Large intestine (tissue), 12 donors: ENCODE results near the gene CAMKV. TPM values are rescaled to one million over a fixed set of nuclear protein-coding genes. Genes with fewer than 3 reads are reported as not detected.
"Not testable (repeated sequence)": the region's sequence is repeated elsewhere in the genome, so short reads cannot be mapped to it uniquely, and the experiment has no call there.

ENCODE experiments used
- DNase-seq, 2 donors: peaks; one replicate each; pipeline versions ENCODE4 v3.0.0 to v3.0.0-alpha.2; 2013
- H3K27ac ChIP-seq: one replicate; pipeline ENCODE4 v1.5.1; 2013; ENCODE audit warnings: low read length
- H3K27me3 ChIP-seq: 2 replicates; pipeline ENCODE4 v1.6.1; 2013; ENCODE audit warnings: low read length; ENCODE audit not compliant: control insufficient read depth, insufficient read depth
- H3K36me3 ChIP-seq: 2 replicates; pipeline ENCODE4 v1.6.1; 2013; ENCODE audit warnings: low read length; ENCODE audit not compliant: control insufficient read depth, insufficient read depth
- H3K4me1 ChIP-seq: one replicate; pipeline ENCODE4 v1.6.1; 2013; ENCODE audit warnings: low read length; ENCODE audit not compliant: control insufficient read depth, insufficient read depth
- H3K4me3 ChIP-seq: one replicate; pipeline ENCODE4 v1.5.1; 2013; ENCODE audit warnings: low read length
- H3K9me3 ChIP-seq: one replicate; pipeline ENCODE4 v1.6.1; 2013; ENCODE audit warnings: mild to moderate bottlenecking, low read depth, low read length, moderate library complexity; ENCODE audit not compliant: control insufficient read depth
- WGBS: methylation state at CpG from one replicate; pipeline ENCODE4 v1.1.5; 2013; ENCODE audit warnings: low lambda C conversion rate; ENCODE audit not compliant: insufficient coverage; 5-methylcytosine and 5-hydroxymethylcytosine counted together
- long read RNA-seq, 11 donors: transcript quantifications; one replicate each; lab custom pipeline, GENCODE V29; 2026
- polyA plus RNA-seq: library from polyadenylated mRNA; unstranded; fragments of 120-200 nt; gene quantifications from one replicate; pipeline ENCODE4 v1.2.1, GENCODE V29; 2013

Gene CAMKV
- polyA plus RNA-seq, result 21.2 TPM
- long read RNA-seq, donor 1, partial matches to known transcripts, result 0 of 1 reads
- long read RNA-seq, donor 1, other reads (novel, unspliced or antisense), result 0 of 1 reads
- long read RNA-seq, donor 2, transcript CAMKV-209 (11 exons, 3,314 nt), result major isoform, 5 of 12 reads
- long read RNA-seq, donor 2, partial matches to known transcripts, result 5 of 12 reads
- long read RNA-seq, donor 2, other reads (novel, unspliced or antisense), result 0 of 12 reads
- long read RNA-seq, donor 3, result 0 reads
- long read RNA-seq, donor 4, partial matches to known transcripts, result 0 of 2 reads
- long read RNA-seq, donor 4, other reads (novel, unspliced or antisense), result 0 of 2 reads
- long read RNA-seq, donor 5, result 0 reads
- long read RNA-seq, donor 6, partial matches to known transcripts, result 0 of 9 reads
- long read RNA-seq, donor 6, other reads (novel, unspliced or antisense), result 0 of 9 reads
- long read RNA-seq, donor 7, partial matches to known transcripts, result 0 of 1 reads
- long read RNA-seq, donor 7, other reads (novel, unspliced or antisense), result 0 of 1 reads
- long read RNA-seq, donor 8, transcript CAMKV-209 (11 exons, 3,314 nt), result major isoform, 5 of 12 reads
- long read RNA-seq, donor 8, partial matches to known transcripts, result 5 of 12 reads
- long read RNA-seq, donor 8, other reads (novel, unspliced or antisense), result 0 of 12 reads
- long read RNA-seq, donor 9, partial matches to known transcripts, result 0 of 2 reads
- long read RNA-seq, donor 9, other reads (novel, unspliced or antisense), result 0 of 2 reads
- long read RNA-seq, donor 10, partial matches to known transcripts, result 0 of 5 reads
- long read RNA-seq, donor 10, other reads (novel, unspliced or antisense), result 0 of 5 reads
- long read RNA-seq, donor 11, partial matches to known transcripts, result 0 of 1 reads
- long read RNA-seq, donor 11, other reads (novel, unspliced or antisense), result 0 of 1 reads

- peak in 1 of 2 donors; percentile 53 for DNase-seq
- H3K27me3 ChIP-seq, result peaks cover 20% of the 10 kb centered on the region
Measured at GRCh38 chr3:49869525-49870126, at the start of gene CAMKV. Gene CAMKV (minus strand): TSS chr3:49869906. CDS start chr3:49862388, 7,518 bp downstream.

GRCh38 chr3:49917806-49918590, 48.3 kb upstream of the CAMKV start:
- H3K4me1 ChIP-seq, H3K9me3 ChIP-seq, H3K27ac ChIP-seq, DNase-seq, H3K36me3 ChIP-seq, H3K27me3 ChIP-seq, H3K4me3 ChIP-seq: not testable (repeated sequence)
- 100% methylated on average over 1 of the region's 19 CpGs for WGBS

More at GRCh38 chr3:49869525-49870126, at the start of gene CAMKV:
- Histone ChIP-seq H3K36me3 (no peaks in the 10 kb centered on the region), H3K9me3 (no peaks in the 10 kb centered on the region), H3K4me3 (peak within 1 kb of the TSS; percentile 53), H3K27ac (no peak within 1 kb of the TSS), H3K4me1 (peaks cover 45% of the 10 kb centered on the region)
- no CpG with 5 or more reads among the region's 59 CpGs for WGBS

- no peaks in the 10 kb centered on the region for H3K9me3 ChIP-seq
- H3K36me3 ChIP-seq, result peaks cover 18% of the 10 kb centered on the region
- WGBS, result no CpG with 5 or more reads among the region's 5 CpGs
- peaks cover 6% of the 10 kb centered on the region for H3K4me1 ChIP-seq
- no peak for DNase-seq
- no peak overlapping the region for H3K27ac ChIP-seq
- no peaks in the 10 kb centered on the region for H3K27me3 ChIP-seq
- H3K4me3 ChIP-seq, result no peak overlapping the region
Measured at GRCh38 chr3:49916686-49917085, 47.0 kb upstream of the CAMKV start.

- H3K4me3 ChIP-seq, result no peak overlapping the region
- no peaks in the 10 kb centered on the region for H3K27me3 ChIP-seq
- H3K27ac ChIP-seq, result peak overlapping the region; percentile 8
- 33% methylated on average over 1 of the region's 2 CpGs for whole genome bisulfite sequencing
- peaks cover 34% of the 10 kb centered on the region for H3K36me3 ChIP-seq
- no peaks in the 10 kb centered on the region for H3K9me3 ChIP-seq
- peaks cover 6% of the 10 kb centered on the region for H3K4me1 ChIP-seq
- no peak for DNase-seq
Measured at GRCh38 chr3:49914906-49915305, 45.2 kb upstream of the CAMKV start.

GRCh38 chr3:49912881-49913281, 43.2 kb upstream of the CAMKV start:
- peaks cover 48% of the 10 kb centered on the region for H3K36me3 ChIP-seq
- no peak overlapping the region for H3K27ac ChIP-seq
- DNase-seq, result peak in 1 of 2 donors; percentile 0
- no peaks in the 10 kb centered on the region for H3K9me3 ChIP-seq
- peaks cover 18% of the 10 kb centered on the region for H3K4me1 ChIP-seq
- H3K4me3 ChIP-seq, result no peak overlapping the region
- WGBS, result no CpG with 5 or more reads among the region's 4 CpGs
- H3K27me3 ChIP-seq, result no peaks in the 10 kb centered on the region

- Histone ChIP-seq H3K4me1 (peaks cover 28% of the 10 kb centered on the region), H3K36me3 (peaks cover 48% of the 10 kb centered on the region), H3K27ac (no peak overlapping the region), H3K9me3 (no peaks in the 10 kb centered on the region), H3K4me3 (no peak overlapping the region), H3K27me3 (no peaks in the 10 kb centered on the region)
- DNase-seq, result peak in 1 of 2 donors; percentile 0
- WGBS, result no CpG with 5 or more reads among the region's 15 CpGs
Measured at GRCh38 chr3:49911611-49912010, 41.9 kb upstream of the CAMKV start.

GRCh38 chr3:49911124-49911420, 41.4 kb upstream of the CAMKV start:
- no peak overlapping the region for H3K4me3 ChIP-seq
- WGBS, result no CpG with 5 or more reads among the region's 2 CpGs
- no peak for DNase-seq
- no peaks in the 10 kb centered on the region for H3K27me3 ChIP-seq
- H3K9me3 ChIP-seq, result no peaks in the 10 kb centered on the region
- peaks cover 32% of the 10 kb centered on the region for H3K4me1 ChIP-seq
- H3K36me3 ChIP-seq, result peaks cover 48% of the 10 kb centered on the region
- no peak overlapping the region for H3K27ac ChIP-seq

- peaks cover 46% of the 10 kb centered on the region for H3K36me3 ChIP-seq
- no peaks in the 10 kb centered on the region for H3K27me3 ChIP-seq
- H3K27ac ChIP-seq, result no peak overlapping the region
- H3K4me3 ChIP-seq, result no peak overlapping the region
- DNase-seq, result peak in 1 of 2 donors; percentile 0
- peaks cover 38% of the 10 kb centered on the region for H3K4me1 ChIP-seq
- no peaks in the 10 kb centered on the region for H3K9me3 ChIP-seq
- WGBS, result no CpG with 5 or more reads among the region's 48 CpGs
Measured at GRCh38 chr3:49910409-49911123, 40.9 kb upstream of the CAMKV start.

GRCh38 chr3:49908373-49909199, 38.9 kb upstream of the CAMKV start:
- DNase-seq, result peak in 1 of 2 donors; percentile 46
- Histone ChIP-seq H3K9me3 (no peaks in the 10 kb centered on the region), H3K4me3 (no peak overlapping the region), H3K36me3 (peaks cover 46% of the 10 kb centered on the region), H3K27me3 (no peaks in the 10 kb centered on the region), H3K27ac (peak overlapping the region; percentile 3), H3K4me1 (peaks cover 48% of the 10 kb centered on the region)
- WGBS, result no CpG with 5 or more reads among the region's 14 CpGs
